Activated naive CD4-positive, alpha-beta T cell treated with anti-CD3 and anti-CD28 coated beads for 36 hours (primary cell): ENCODE results near the gene MED9. TPM values are rescaled to one million over a fixed set of nuclear protein-coding genes. Genes with fewer than 3 reads are reported as not detected.

Experiments used
- CTCF ChIA-PET: fragments of 350-600 bp; sonication (Branson Sonifier 250); formaldehyde crosslinking; loops from one replicate; lab custom pipeline; 2021; ENCODE audit warnings: antibody characterized with exemption; lab: Charles Lee
- DNase-seq: peaks from one replicate; pipeline ENCODE4 v3.0.0-alpha.2; 2020
- H3K27ac Mint-ChIP-seq: one replicate; pipeline ENCODE4 v1.8.0; 2021; ENCODE audit warnings: mild to moderate bottlenecking, mixed read lengths
- H3K27me3 Mint-ChIP-seq: one replicate; pipeline ENCODE4 v1.8.0; 2021; ENCODE audit warnings: low read depth, mixed read lengths
- H3K36me3 Mint-ChIP-seq: one replicate; pipeline ENCODE4 v1.8.0; 2021; ENCODE audit warnings: low read depth, mixed read lengths
- H3K4me1 Mint-ChIP-seq: one replicate; pipeline ENCODE4 v1.8.0; 2021; ENCODE audit warnings: low read depth, mixed read lengths
- H3K4me3 Mint-ChIP-seq: one replicate; pipeline ENCODE4 v1.8.0; 2021; ENCODE audit warnings: mild to moderate bottlenecking, moderate library complexity, mixed read lengths
- H3K9me3 Mint-ChIP-seq: one replicate; pipeline ENCODE4 v1.8.0; 2021; ENCODE audit warnings: mixed read lengths
- intact Hi-C: fragments of 100-400 bp; cut with micrococcal nuclease; formaldehyde crosslinking; loops from one replicate; pipeline ENCODE4 v1.15.1; 2023
- total RNA-seq, 2 experiments: library from RNA; stranded (reverse); gene quantifications; one replicate each; pipeline ENCODE4 v1.2.3, GENCODE V29; 2021

MED9 gene
- total RNA-seq, 2 experiments from 2014 or later, result 13.2 to 14.4 TPM

- no peak for DNase-seq
- Mint-ChIP-seq H3K36me3 (no peaks in the 10 kb centered on the region), H3K27ac (no peak overlapping the region), H3K4me3 (no peak overlapping the region), H3K4me1 (no peaks in the 10 kb centered on the region), H3K9me3 (no peaks in the 10 kb centered on the region), H3K27me3 (no peaks in the 10 kb centered on the region)
- intact Hi-C loops, result no loop called here
- CTCF ChIA-PET, result interaction anchor here (1.8 kb wide), 1 partner anchor 11 kb away, joined by 9 read pairs; the partner anchor contains the start of gene RASD1
Observed at GRCh38 chr17:17508019-17508535, 31.3 kb downstream of the MED9 start.

- no peak overlapping the region for H3K27ac Mint-ChIP-seq
- no peaks in the 10 kb centered on the region for H3K9me3 Mint-ChIP-seq
- CTCF ChIA-PET, result interaction anchor here (0.8 kb wide), 1 partner anchor 133 kb away, joined by 4 read pairs; no protein-coding TSS in a partner anchor
- no peak for DNase-seq
- no peaks in the 10 kb centered on the region for H3K36me3 Mint-ChIP-seq
- intact Hi-C loops, result no loop called here
- H3K4me3 Mint-ChIP-seq, result no peak overlapping the region
- no peaks in the 10 kb centered on the region for H3K27me3 Mint-ChIP-seq
- no peaks in the 10 kb centered on the region for H3K4me1 Mint-ChIP-seq
Observed at GRCh38 chr17:17508646-17509591, 32.1 kb downstream of the MED9 start.

GRCh38 chr17:17509601-17510425 lies 33.0 kb downstream of the MED9 start:
- no peak overlapping the region for H3K4me3 Mint-ChIP-seq
- intact Hi-C loops, result no loop called here
- DNase-seq, result no peak
- no peaks in the 10 kb centered on the region for H3K27me3 Mint-ChIP-seq
- H3K4me1 Mint-ChIP-seq, result no peaks in the 10 kb centered on the region
- no peaks in the 10 kb centered on the region for H3K36me3 Mint-ChIP-seq
- CTCF ChIA-PET, result interaction anchor here (0.7 kb wide), 1 partner anchor 14 kb away, joined by 3 read pairs; the partner anchor contains the start of gene RASD1
- no peaks in the 10 kb centered on the region for H3K9me3 Mint-ChIP-seq
- H3K27ac Mint-ChIP-seq, result no peak overlapping the region

- no peaks in the 10 kb centered on the region for H3K27me3 Mint-ChIP-seq
Observed at GRCh38 chr17:17510456-17511292, 33.9 kb downstream of the MED9 start.

GRCh38 chr17:17511293-17511741 lies 34.5 kb downstream of the MED9 start:
- DNase-seq, result no peak
- H3K27me3 Mint-ChIP-seq, result no peaks in the 10 kb centered on the region
- no peaks in the 10 kb centered on the region for H3K4me1 Mint-ChIP-seq
- no peak overlapping the region for H3K27ac Mint-ChIP-seq
- CTCF ChIA-PET, result no interaction called here
- H3K4me3 Mint-ChIP-seq, result no peak overlapping the region
- intact Hi-C loops, result no loop called here
- H3K36me3 Mint-ChIP-seq, result no peaks in the 10 kb centered on the region
- H3K9me3 Mint-ChIP-seq, result no peaks in the 10 kb centered on the region

More at GRCh38 chr17:17510456-17511292, 33.9 kb downstream of the MED9 start:
- Mint-ChIP-seq H3K9me3 (no peaks in the 10 kb centered on the region), H3K27ac (no peak overlapping the region), H3K36me3 (no peaks in the 10 kb centered on the region), H3K4me3 (no peak overlapping the region), H3K4me1 (no peaks in the 10 kb centered on the region)
- CTCF ChIA-PET, result no interaction called here
- intact Hi-C loops, result no loop called here
- no peak for DNase-seq

- intact Hi-C loops, result no loop called here
- Mint-ChIP-seq H3K4me3 (no peak overlapping the region), H3K36me3 (no peaks in the 10 kb centered on the region), H3K9me3 (no peaks in the 10 kb centered on the region), H3K4me1 (no peaks in the 10 kb centered on the region), H3K27ac (no peak overlapping the region), H3K27me3 (no peaks in the 10 kb centered on the region)
- DNase-seq, result no peak
- CTCF ChIA-PET, result no interaction called here
Observed at GRCh38 chr17:17511881-17512858, 35.4 kb downstream of the MED9 start.

- DNase-seq, result no peak
- Mint-ChIP-seq H3K36me3 (no peaks in the 10 kb centered on the region), H3K4me3 (no peak overlapping the region), H3K9me3 (no peaks in the 10 kb centered on the region), H3K4me1 (no peaks in the 10 kb centered on the region), H3K27me3 (no peaks in the 10 kb centered on the region), H3K27ac (no peak overlapping the region)
- CTCF ChIA-PET, result no interaction called here
- intact Hi-C loops, result no loop called here
Observed at GRCh38 chr17:17512866-17513265, 36.1 kb downstream of the MED9 start.

- intact Hi-C loops, result no loop called here
- DNase-seq, result no peak
- Mint-ChIP-seq H3K27me3 (no peaks in the 10 kb centered on the region), H3K4me1 (no peaks in the 10 kb centered on the region), H3K4me3 (no peak overlapping the region), H3K36me3 (no peaks in the 10 kb centered on the region), H3K27ac (no peak overlapping the region), H3K9me3 (no peaks in the 10 kb centered on the region)
- CTCF ChIA-PET, result interaction anchor here (0.6 to 0.9 kb wide), 2 partner anchors 126 to 166 kb away, joined by 3 to 4 read pairs; no protein-coding TSS in a partner anchor
Observed at GRCh38 chr17:17513626-17514025, 36.8 kb downstream of the MED9 start.

GRCh38 chr17:17514361-17514992 lies 37.7 kb downstream of the MED9 start:
- CTCF ChIA-PET, result interaction anchor here (0.6 to 0.9 kb wide), 2 partner anchors 125 to 165 kb away, joined by 3 to 4 read pairs; no protein-coding TSS in a partner anchor
- H3K36me3 Mint-ChIP-seq, result no peaks in the 10 kb centered on the region

More at GRCh38 chr17:17514361-17514992, 37.7 kb downstream of the MED9 start:
- intact Hi-C loops, result no loop called here
- no peak for DNase-seq
- Mint-ChIP-seq H3K4me1 (no peaks in the 10 kb centered on the region), H3K27me3 (no peaks in the 10 kb centered on the region), H3K27ac (no peak overlapping the region), H3K4me3 (no peak overlapping the region), H3K9me3 (no peaks in the 10 kb centered on the region)
